H1 (cell line): ENCODE results near the gene SYK. TPM values are rescaled to one million over a fixed set of nuclear protein-coding genes. Genes with fewer than 3 reads are reported as not detected.
A peak's percentile ranks its signal among the peaks of the same experiment; 100 is the strongest.

ENCODE experiments used
- CTCF ChIA-PET: fragments of 300-600 bp; sonication (Branson Sonifier 250); formaldehyde crosslinking; loops from one replicate; lab custom pipeline; 2021; ENCODE audit not compliant: partially characterized antibody; lab: Charles Lee
- POLR2A ChIA-PET: fragments of 300-600 bp; sonication (Branson Sonifier 250); formaldehyde crosslinking; loops from one replicate; lab custom pipeline; 2021; ENCODE audit warnings: inconsistent platforms; ENCODE audit not compliant: partially characterized antibody; lab: Charles Lee
- DNase-seq, 2 experiments: peaks; one replicate each; pipeline versions ENCODE4 v3.0.0 to v3.0.0-alpha.2; 2010 to 2022; ENCODE audit warnings: low spot score in 2 of 2, low read depth in 1 of 2, mixed read lengths in 1 of 2
- FAIRE-seq: peaks from 2 replicates; lab custom pipeline; 2011; peaks lifted over from hg19 to GRCh38; lab: Jason Lieb, UNC
- H2AFZ ChIP-seq: 2 replicates; pipeline ENCODE4 v1.8.1; 2012; ENCODE audit warnings: low read length, inconsistent platforms
- H2AK5ac ChIP-seq: 2 replicates; pipeline ENCODE4 v1.6.1; 2013; ENCODE audit warnings: low read depth, low read length
- H2BK120ac ChIP-seq: replicated peaks from 2 replicates; pipeline ENCODE3; 2013; ENCODE audit warnings: low read depth, low read length, inconsistent platforms
- H2BK12ac ChIP-seq: 2 replicates; pipeline ENCODE4 v1.6.1; 2013; ENCODE audit warnings: low read depth, low read length
- H2BK15ac ChIP-seq: 2 replicates; pipeline ENCODE4 v1.6.1; 2013; ENCODE audit warnings: low read length
- H2BK20ac ChIP-seq: 2 replicates; pipeline ENCODE4 v1.6.1; 2013; ENCODE audit warnings: low read length
- H2BK5ac ChIP-seq: 2 replicates; pipeline ENCODE4 v1.6.1; 2013; ENCODE audit warnings: low read depth, low read length
- H3K14ac ChIP-seq: 2 replicates; pipeline ENCODE4 v1.6.1; 2013; ENCODE audit warnings: inconsistent platforms; ENCODE audit not compliant: insufficient read length
- H3K18ac ChIP-seq: 2 replicates; pipeline ENCODE4 v1.6.1; 2013; ENCODE audit warnings: low read length; ENCODE audit errors: extremely low read depth
- H3K23ac ChIP-seq: 2 replicates; pipeline ENCODE4 v1.6.1; 2013; ENCODE audit warnings: inconsistent platforms; ENCODE audit not compliant: insufficient read length
- H3K23me2 ChIP-seq: 2 replicates; pipeline ENCODE4 v1.6.1; 2013; ENCODE audit warnings: low read depth, low read length
- H3K27ac ChIP-seq: 2 replicates; pipeline ENCODE4 v1.6.1; 2011; ENCODE audit warnings: low read depth, low read length, inconsistent platforms
- H3K27me3 ChIP-seq, 4 experiments: replicated peaks in 1 of 4; 1 replicate in 1 of 4; 2 replicates in 3 of 4; pipeline versions ENCODE4 v1.6.1 to v1.8.1; 2011 to 2013; ENCODE audit warnings: low read length in 3 of 4, mild to moderate bottlenecking in 3 of 4, inconsistent platforms in 2 of 4, mixed read lengths in 2 of 4, moderate library complexity in 1 of 4; ENCODE audit not compliant: control insufficient read depth in 3 of 4, insufficient read depth in 3 of 4; ENCODE audit errors: extremely low read depth in 1 of 4
- H3K36me3 ChIP-seq, 4 experiments: 2 replicates each; pipeline versions ENCODE4 v1.6.1 to v1.8.1; 2011 to 2013; ENCODE audit warnings: mild to moderate bottlenecking in 4 of 4, low read length in 3 of 4, moderate library complexity in 2 of 4, control low read depth in 1 of 4, inconsistent platforms in 1 of 4; ENCODE audit not compliant: insufficient read depth in 4 of 4, control insufficient read depth in 2 of 4
- H3K4ac ChIP-seq: replicated peaks from 2 replicates; pipeline ENCODE3; 2013; ENCODE audit warnings: low read length, low read depth, mixed read lengths, inconsistent platforms; ENCODE audit not compliant: insufficient read length
- H3K4me1 ChIP-seq, 4 experiments: replicated peaks in 1 of 4; 1 replicate in 1 of 4; 2 replicates in 3 of 4; pipeline versions ENCODE4 v1.6.1 to v1.8.1; 2011 to 2013; ENCODE audit warnings: low read length in 3 of 4, inconsistent platforms in 2 of 4, mixed read lengths in 1 of 4; ENCODE audit not compliant: insufficient read depth in 4 of 4, control insufficient read depth in 3 of 4
- H3K4me2 ChIP-seq, 2 experiments: 2 replicates each; pipeline versions ENCODE4 v1.6.1 to v1.8.1; 2011 to 2013; ENCODE audit warnings: low read depth in 2 of 2, low read length in 2 of 2, control low read depth in 1 of 2, inconsistent platforms in 1 of 2, mild to moderate bottlenecking in 1 of 2; ENCODE audit not compliant: insufficient read depth in 1 of 2
- H3K4me3 ChIP-seq, 4 experiments: fragments of 200-600, 300-600 bp in 1 of 4; sonication (generic), shearing (Covaris generic), sonication (Bioruptor Twin) in 1 of 4; 2 replicates each; pipeline versions ENCODE4 v1.5.1 to v1.8.1; 2011 to 2016; ENCODE audit warnings: low read length in 4 of 4, low read depth in 3 of 4, control low read depth in 2 of 4, inconsistent platforms in 2 of 4, mild to moderate bottlenecking in 2 of 4, mixed read lengths in 1 of 4, moderate library complexity in 1 of 4; ENCODE audit not compliant: insufficient read depth in 2 of 4; ENCODE audit errors: extremely low read depth in 1 of 4
- H3K56ac ChIP-seq: replicated peaks from 2 replicates; pipeline ENCODE3; 2013; ENCODE audit warnings: low read depth, mild to moderate bottlenecking, mixed read lengths, low read length, inconsistent platforms; ENCODE audit not compliant: insufficient read length
- H3K79me1 ChIP-seq: 2 replicates; pipeline ENCODE4 v1.6.1; 2013; ENCODE audit warnings: low read depth, low read length, control low read depth
- H3K79me2 ChIP-seq, 2 experiments: 2 replicates each; pipeline versions ENCODE4 v1.6.1 to v1.8.1; 2012 to 2013; ENCODE audit warnings: low read length in 2 of 2, mild to moderate bottlenecking in 2 of 2, inconsistent platforms in 1 of 2; ENCODE audit not compliant: insufficient read depth in 2 of 2, control insufficient read depth in 1 of 2
- H3K9ac ChIP-seq, 4 experiments: replicated peaks in 1 of 4; 1 replicate in 1 of 4; 2 replicates in 3 of 4; pipeline versions ENCODE4 v1.6.1 to v1.8.1; 2011 to 2013; ENCODE audit warnings: low read depth in 3 of 4, low read length in 3 of 4, control low read depth in 2 of 4, mild to moderate bottlenecking in 2 of 4, moderate library complexity in 2 of 4, inconsistent platforms in 1 of 4; ENCODE audit errors: extremely low read depth in 1 of 4
- H3K9me3 ChIP-seq, 2 experiments: 2 replicates each; pipeline versions ENCODE4 v1.6.1 to v1.8.1; 2012 to 2013; ENCODE audit warnings: mild to moderate bottlenecking in 2 of 2, moderate library complexity in 2 of 2, control low read depth in 1 of 2, inconsistent platforms in 1 of 2, low read depth in 1 of 2, low read length in 1 of 2, mixed read lengths in 1 of 2; ENCODE audit not compliant: insufficient read depth in 2 of 2
- H4K20me1 ChIP-seq, 2 experiments: replicated peaks in 1 of 2; 2 replicates each; pipeline versions ENCODE3 to v1.8.1; 2011 to 2013; ENCODE audit warnings: inconsistent platforms in 2 of 2, low read length in 2 of 2, mild to moderate bottlenecking in 1 of 2; ENCODE audit not compliant: insufficient read depth in 2 of 2, control insufficient read depth in 1 of 2
- H4K5ac ChIP-seq: 2 replicates; pipeline ENCODE4 v1.6.1; 2013; ENCODE audit warnings: low read length, low read depth, mixed read lengths, inconsistent platforms; ENCODE audit not compliant: insufficient read length
- H4K8ac ChIP-seq: 2 replicates; pipeline ENCODE4 v1.8.0; 2013; ENCODE audit warnings: mild to moderate bottlenecking, moderate library complexity, low read length, inconsistent platforms; ENCODE audit not compliant: insufficient read depth; ENCODE audit errors: extremely low read depth
- H4K91ac ChIP-seq: replicated peaks from 2 replicates; pipeline ENCODE3; 2013; ENCODE audit warnings: low read length, mixed read lengths, inconsistent platforms; ENCODE audit not compliant: insufficient read length
- POU5F1 ChIP-seq: IDR thresholded peaks from 2 replicates; pipeline ENCODE4 v1.6.1; 2011; ENCODE audit warnings: low read depth, mild to moderate bottlenecking, low read length, moderate library complexity
- WGBS, 2 experiments: shearing (Covaris generic) in 1 of 2; methylation state at CpG; one replicate each; pipeline versions ENCODE4 v1.1.6 to v1.1.7; 2013 to 2015; ENCODE audit warnings: low lambda C conversion rate in 2 of 2, mixed read lengths in 2 of 2, inconsistent platforms in 1 of 2, low coverage in 1 of 2, missing lambda C conversion rate in 1 of 2; ENCODE audit not compliant: insufficient replicate concordance in 2 of 2, insufficient coverage in 1 of 2, insufficient read length in 1 of 2; ENCODE audit errors: extremely low coverage in 1 of 2, missing lambda C conversion rate in 1 of 2; 5-methylcytosine and 5-hydroxymethylcytosine counted together
- polyA plus RNA-seq, 7 experiments: library from polyadenylated mRNA; depleted of rRNA in 3 of 7; stranded (reverse) in 5 of 7; unstranded in 2 of 7; fragments of >200 nt in 5 of 7; fragments of 200-250 nt in 2 of 7; gene quantifications; 1 replicate in 5 of 7; 2 replicates in 1 of 7; 4 replicates in 1 of 7; pipeline versions ENCODE4 v1.2.1 to v1.2.3, GENCODE V29; 2011 to 2013; ENCODE audit warnings: missing spikeins in 2 of 7, mixed read lengths in 2 of 7
- total RNA-seq: library from RNA; stranded (reverse); fragmentation: NEBNext Ultra II Directional; extraction: Animal tissue kit (Norgen Biotek cat#: 25700); gene quantifications from 2 replicates; pipeline ENCODE4 v1.2.1, GENCODE V29; 2021

The SYK gene
- total and polyA plus RNA-seq, 2 of the 8 experiments (the other 6 are each of a cell fraction or from before 2014, with no cell fraction given): 1.5 to 4.4 TPM

- no peak overlapping the region for H4K91ac ChIP-seq
- no peak overlapping the region for H4K8ac ChIP-seq
- H3K9ac ChIP-seq: no peak overlapping the region
- ChIA-PET POLR2A (no interaction called here), CTCF (interaction anchor here (0.6 to 1.1 kb wide), 2 partner anchors 28 to 50 kb away, joined by 3 read pairs; no protein-coding TSS in a partner anchor)
- H3K23me2 ChIP-seq: no peaks in the 10 kb centered on the region
- no peaks in the 10 kb centered on the region for H3K79me2 ChIP-seq
- no peak overlapping the region for H3K27ac ChIP-seq
- TF ChIP-seq POU5F1: no peak
- H2BK15ac ChIP-seq: no peak overlapping the region
- no peak overlapping the region for H3K23ac ChIP-seq
- no peak overlapping the region for H3K4me3 ChIP-seq
- no peak overlapping the region for H3K4me2 ChIP-seq
- H3K79me1 ChIP-seq: no peaks in the 10 kb centered on the region
- H3K27me3 ChIP-seq: no peaks in the 10 kb centered on the region
- H4K20me1 ChIP-seq: no peaks in the 10 kb centered on the region
- H3K9me3 ChIP-seq: no peaks in the 10 kb centered on the region
- no peak overlapping the region for H2BK20ac ChIP-seq
- H2BK12ac ChIP-seq: no peak overlapping the region
- no peak overlapping the region for H2AK5ac ChIP-seq
- peak in 1 of 2 experiments; percentile 28 for DNase-seq
- no peaks in the 10 kb centered on the region for H3K4me1 ChIP-seq
- H3K18ac ChIP-seq: no peak overlapping the region
- no peak for FAIRE-seq
- no peak overlapping the region for H3K56ac ChIP-seq
- no peak overlapping the region for H2BK5ac ChIP-seq
- H2BK120ac ChIP-seq: no peak overlapping the region
- H3K36me3 ChIP-seq: no peaks in the 10 kb centered on the region
- H3K4ac ChIP-seq: no peak overlapping the region
- H2AFZ ChIP-seq: no peak overlapping the region
- H4K5ac ChIP-seq: no peak overlapping the region
- no peak overlapping the region for H3K14ac ChIP-seq
- 97% methylated on average over 9 of the region's 14 CpGs; no CpG with 5 or more reads in 1 of the 2 experiments for WGBS, 2 experiments
Measured at GRCh38 chr9:90867101-90867500, 65.5 kb downstream of the SYK start.
